ENCODE data around the gene RPL7A. TPM values are rescaled to one million over a fixed set of nuclear protein-coding genes. Genes with fewer than 3 reads are reported as not detected.
A peak's percentile ranks its signal among the peaks of the same experiment; 100 is the strongest.
"Not testable (repeated sequence)": the region's sequence is repeated elsewhere in the genome, so short reads cannot be mapped to it uniquely, and the experiment has no call there.

RPL7A gene
- total RNA-seq (1,000 to 10,000 TPM; 3,805 to 5,253 (median 4,187) TPM), polyA plus RNA-seq (1,000 to 10,000 TPM; 5,821 to 6,397 TPM)
- long read RNA-seq, donor 1, transcript RPL7A-202 (8 exons, 891 nt), result major isoform, 993 of 1,518 reads
- long read RNA-seq, donor 1, transcript RPL7A-204 (7 exons, 1,164 nt), result minor isoform, 14 of 1,518 reads
- long read RNA-seq, donor 1, partial matches to known transcripts, result 487 of 1,518 reads
- long read RNA-seq, donor 1, other reads (novel, unspliced or antisense), result 23 of 1,518 reads
- long read RNA-seq, donor 2, transcript RPL7A-208 (2 exons, 374 nt), result minor isoform, 6 of 1,104 reads
- long read RNA-seq, donor 2, transcript RPL7A-202 (8 exons, 891 nt), result major isoform, 608 of 1,104 reads
- long read RNA-seq, donor 2, partial matches to known transcripts, result 463 of 1,104 reads
- long read RNA-seq, donor 2, other reads (novel, unspliced or antisense), result 23 of 1,104 reads
- long read RNA-seq, donor 3, transcript RPL7A-202 (8 exons, 891 nt), result major isoform, 602 of 847 reads
- long read RNA-seq, donor 3, partial matches to known transcripts, result 229 of 847 reads
- long read RNA-seq, donor 3, other reads (novel, unspliced or antisense), result 9 of 847 reads

- Histone ChIP-seq H3K9me3 (no peaks in the 10 kb centered on the region), H3K4me1 (ENCODE audit: insufficient read depth) (peaks cover 5% of the 10 kb centered on the region), H3K27ac (peak within 1 kb of the TSS; percentile 77 to 87), H3K36me3 (no peaks in the 10 kb centered on the region), H3K27me3 (no peaks in the 10 kb centered on the region), H3K4me3 (peak within 1 kb of the TSS; percentile 90)
- peak; percentile 89 to 96 (median 95) for DNase-seq
- TF ChIP-seq POLR2A (IDR thresholded peaks at IDR 0.05), result peak; percentile 90
- TF ChIP-seq EP300 (IDR thresholded peaks at IDR 0.05), result no peak
- peak in 2 of 3 donors; percentile 9 to 46 for TF ChIP-seq CTCF (IDR thresholded peaks at IDR 0.05)
- 0% methylated on average over 57 to 64 of the region's 64 CpGs for WGBS, 3 donors
- intact Hi-C loops (cut with DNase I), result no loop called here
Measured at GRCh38 chr9:133347985-133348717, at the start of gene RPL7A, which contains the start of gene MED22. TSS of gene RPL7A (plus strand) at chr9:133348218. CDS start at chr9:133348244, 26 bp downstream. TSS of gene MED22 (minus strand) at chr9:133348131. CDS start at chr9:133346662, 1,469 bp downstream.

- intact Hi-C loops (cut with DNase I); H3K9me3 ChIP-seq; DNase-seq; H3K27me3 ChIP-seq; H3K4me1 ChIP-seq (ENCODE audit: insufficient read depth); H3K27ac ChIP-seq; H3K36me3 ChIP-seq; H3K4me3 ChIP-seq: not testable (repeated sequence)
- 61 to 80% (median 75%) methylated on average over 16 of the region's 16 CpGs for WGBS, 3 donors
Measured at GRCh38 chr9:133299996-133300395, 48.0 kb upstream of the RPL7A start.

GRCh38 chr9:133301253-133302230 lies 46.5 kb upstream of the RPL7A start:
- no peaks in the 10 kb centered on the region for H3K36me3 ChIP-seq
- no peaks in the 10 kb centered on the region for H3K4me1 ChIP-seq (ENCODE audit: insufficient read depth)
- WGBS, 3 donors, result 88 to 92% (median 89%) methylated on average over 13 of the region's 13 CpGs

More at GRCh38 chr9:133301253-133302230, 46.5 kb upstream of the RPL7A start:
- Histone ChIP-seq H3K27me3 (no peaks in the 10 kb centered on the region), H3K27ac (no peak overlapping the region), H3K9me3 (no peaks in the 10 kb centered on the region), H3K4me3 (no peak overlapping the region)
- TF ChIP-seq EP300 (IDR thresholded peaks at IDR 0.05) (no peak), POLR2A (IDR thresholded peaks at IDR 0.05) (no peak), CTCF (IDR thresholded peaks at IDR 0.05) (no peak)
- intact Hi-C loops (cut with DNase I), result no loop called here
- DNase-seq, result no peak
